Muscle of arm (tissue), 12 donors: ENCODE results near the gene C4orf50. TPM values are rescaled to one million over a fixed set of nuclear protein-coding genes. Genes with fewer than 3 reads are reported as not detected.
A peak's percentile ranks its signal among the peaks of the same experiment; 100 is the strongest.
"Not testable (repeated sequence)": the region's sequence is repeated elsewhere in the genome, so short reads cannot be mapped to it uniquely, and the experiment has no call there.

Source experiments
- DNase-seq: peaks from one replicate; pipeline ENCODE4 v3.0.0-alpha.2; 2013
- polyA plus RNA-seq, 12 donors: library from polyadenylated mRNA; unstranded; fragments of 120-200 nt; gene quantifications; one replicate each; pipeline ENCODE4 v1.2.1, GENCODE V29; 2013; ENCODE audit not compliant: insufficient read length in 12 of 12

Gene C4orf50
- polyA plus RNA-seq, 12 donors = 0.01 to 0.03 (median 0.01) TPM; not detected in 9

DNA sequence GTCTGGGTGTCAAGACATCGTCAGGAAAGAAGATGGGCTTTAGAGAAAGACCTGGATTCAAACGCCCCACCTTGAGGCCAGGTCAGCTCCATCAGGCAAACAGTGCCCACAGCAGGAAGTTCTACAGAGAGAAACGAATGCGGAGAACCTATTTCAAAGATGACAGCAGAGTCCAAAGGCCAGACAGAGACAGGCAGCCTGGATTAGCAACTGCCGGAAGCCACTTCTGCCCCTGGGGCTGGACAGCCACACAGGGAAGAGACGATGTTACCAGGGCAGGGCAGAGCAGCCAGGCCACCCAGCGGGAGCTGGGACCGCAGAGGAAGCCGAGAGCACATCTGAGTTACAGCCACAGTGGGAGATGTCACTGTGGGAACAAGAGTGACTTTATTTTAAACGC is 1.2 kb downstream of the C4orf50 start:
- no peak for DNase-seq

DNA sequence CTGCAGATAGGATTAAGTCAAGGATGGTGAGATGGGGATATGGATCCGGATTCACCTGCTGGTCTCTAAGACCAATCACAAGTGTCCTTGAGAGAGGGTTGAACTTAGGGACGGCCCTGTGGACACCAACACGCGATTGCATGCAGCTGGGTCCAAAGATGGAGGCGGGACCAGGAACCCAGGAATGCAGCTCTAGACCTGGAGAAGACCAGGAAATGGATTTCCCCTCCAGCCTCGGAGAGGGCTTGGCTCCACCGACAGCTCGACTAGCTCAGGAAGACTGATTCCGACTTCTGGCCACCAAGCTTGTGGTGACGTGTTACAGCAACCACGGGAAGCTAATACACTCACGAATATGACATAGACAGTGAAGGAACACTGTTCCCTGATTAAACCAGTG is 4.7 kb downstream of the C4orf50 start:
- DNase-seq = no peak

DNA sequence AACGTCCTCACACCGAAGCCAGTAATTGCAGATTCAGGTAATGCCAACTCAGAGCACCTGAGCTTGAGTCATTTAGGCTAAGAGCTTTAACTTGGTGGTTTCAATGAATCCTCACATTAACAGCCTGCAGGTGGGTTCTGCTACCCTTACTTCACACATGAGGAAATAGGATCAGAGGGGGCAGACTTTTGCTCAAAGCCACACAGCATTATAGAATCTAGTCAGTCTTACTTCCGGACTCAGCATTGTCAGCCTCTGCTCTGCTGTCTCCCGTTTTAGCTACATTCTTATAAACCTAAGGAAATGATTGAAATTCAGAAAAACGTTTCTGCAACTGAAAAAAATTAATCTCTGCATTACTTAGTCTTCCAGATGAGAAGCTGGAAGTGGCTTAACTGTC is 6.0 kb downstream of the C4orf50 start:
- no peak for DNase-seq

DNA sequence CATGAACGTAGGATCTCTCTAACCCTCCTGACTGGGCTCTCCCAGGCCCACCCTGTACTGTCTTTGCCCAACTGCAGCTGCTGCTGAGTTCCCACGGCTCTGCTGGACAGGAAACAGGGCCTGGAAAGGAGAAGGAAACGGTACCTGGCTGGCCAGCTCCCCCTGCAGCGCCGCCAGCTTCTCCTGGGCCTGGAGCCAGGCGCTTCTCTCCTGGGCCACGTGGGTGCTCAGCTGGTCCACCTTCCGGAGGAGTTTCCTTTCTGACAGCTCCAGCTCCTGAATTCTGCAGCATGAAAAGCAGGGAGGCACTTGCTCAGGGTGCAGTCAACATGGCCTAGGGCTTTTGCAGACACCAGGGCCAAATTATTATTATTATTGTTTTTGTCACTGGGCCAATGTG is 6.5 kb downstream of the C4orf50 start:
- peak; percentile 15 for DNase-seq

DNA sequence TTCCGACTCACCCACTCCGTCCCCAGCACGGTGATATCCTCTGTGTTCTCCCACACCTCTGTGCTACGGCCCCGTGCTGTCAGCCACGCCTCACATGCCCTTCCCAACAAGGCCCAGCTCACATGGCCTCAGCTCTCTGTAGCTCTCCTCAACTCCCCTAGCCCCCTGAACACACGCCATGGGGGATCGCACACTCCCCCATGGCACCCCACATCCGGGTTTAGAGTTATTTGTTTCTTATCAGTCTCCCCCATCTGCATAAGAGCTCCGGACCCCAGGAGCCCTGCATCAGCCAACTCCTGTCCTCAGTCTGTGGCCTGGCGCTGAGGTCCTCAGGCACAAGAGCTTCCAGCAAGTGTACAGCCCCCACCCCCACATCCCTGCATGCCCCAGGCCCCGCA is 7.0 kb downstream of the C4orf50 start:
- no peak for DNase-seq

DNA sequence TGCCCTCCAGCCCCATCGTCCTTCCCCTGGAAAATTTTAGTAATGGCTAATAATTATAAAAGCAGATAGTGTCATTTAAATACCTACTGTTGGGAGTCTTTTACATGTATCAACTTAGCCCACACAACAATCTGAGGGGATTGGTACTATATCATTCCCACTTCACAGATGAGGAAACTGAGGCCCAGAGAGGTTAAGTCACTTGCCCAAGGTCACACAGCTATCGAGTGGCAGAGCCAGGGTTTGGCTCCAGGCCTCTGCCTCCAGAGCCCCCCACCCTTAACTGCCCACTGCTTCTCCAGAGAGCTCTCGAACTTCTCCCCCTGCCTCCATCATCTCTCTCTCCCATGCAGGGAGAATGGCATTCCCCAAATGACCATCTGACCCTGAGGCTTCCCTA is 7.4 kb downstream of the C4orf50 start:
- DNase-seq = no peak

DNA sequence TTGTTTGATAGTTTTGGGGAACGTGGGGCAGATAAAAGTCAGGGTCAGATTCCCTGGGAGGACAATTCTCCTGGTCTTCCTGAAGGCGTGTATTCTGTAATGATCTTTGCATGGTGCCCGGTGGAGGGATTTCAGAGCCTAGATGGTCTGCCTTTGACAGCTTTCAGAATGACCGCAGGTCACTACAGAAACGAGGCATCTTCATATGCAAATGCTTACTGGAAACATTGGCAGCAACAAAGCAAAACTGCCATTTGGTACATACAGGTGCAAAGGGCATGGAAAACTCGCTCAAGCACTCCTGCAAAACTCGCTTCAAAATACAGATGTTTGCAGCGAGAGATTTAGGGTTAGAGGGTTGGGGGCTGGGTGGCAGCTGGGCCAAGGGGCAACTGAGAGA is 8.8 kb downstream of the C4orf50 start:
- no peak for DNase-seq

DNA sequence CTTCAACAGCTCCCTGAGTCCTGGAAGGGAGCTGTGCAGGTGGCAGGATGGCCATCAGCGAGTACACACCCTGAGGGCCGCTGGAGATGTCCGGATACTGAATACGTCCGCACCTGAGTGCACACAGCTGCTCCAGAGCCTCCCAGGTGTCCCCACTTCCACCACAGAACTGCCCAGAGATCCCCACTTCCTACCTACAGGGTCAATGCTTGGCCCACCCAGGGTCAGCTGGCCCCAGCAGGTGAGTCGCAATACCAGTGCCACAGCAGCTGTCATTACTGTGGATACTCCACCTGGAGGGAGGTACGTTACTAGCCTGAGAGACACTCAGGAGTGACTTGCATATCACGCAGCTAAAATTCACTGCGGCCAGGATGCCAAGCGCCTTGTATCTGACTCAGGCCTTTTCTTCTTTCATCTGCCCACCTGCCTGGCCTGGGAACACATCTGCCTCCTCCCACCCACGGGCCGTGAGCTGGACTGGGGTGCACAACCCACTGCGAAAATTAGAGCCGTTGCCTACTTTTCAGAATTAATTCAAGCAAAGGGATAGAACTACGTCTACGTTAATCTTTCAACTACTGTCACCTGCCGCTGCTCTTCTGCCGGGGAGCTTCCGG is 9.4 kb downstream of the C4orf50 start:
- no peak for DNase-seq

DNA sequence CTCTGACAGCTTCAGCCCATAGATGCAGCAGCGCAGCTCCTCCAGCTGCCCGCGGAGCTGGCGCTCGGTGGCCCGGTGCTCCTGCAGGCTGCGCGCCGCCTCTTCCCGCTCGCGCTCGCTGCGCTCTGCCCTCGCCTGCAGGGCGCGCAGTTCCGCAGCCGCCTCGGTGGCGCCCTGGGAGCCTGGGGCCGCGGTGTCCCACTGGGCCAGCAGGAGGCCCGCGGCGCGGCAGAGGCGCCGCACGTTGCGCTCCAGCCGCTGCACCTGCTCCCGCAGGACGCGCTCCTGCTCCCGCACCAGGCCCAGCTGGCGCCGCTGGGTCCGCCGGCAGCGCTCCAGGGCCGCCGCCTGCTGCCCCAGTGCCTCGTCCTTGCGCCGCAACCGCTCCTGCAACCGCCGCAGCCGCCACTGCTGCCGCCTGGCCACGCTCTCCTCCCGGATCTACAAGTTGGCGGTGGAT is 10.1 kb downstream of the C4orf50 start:
- no peak for DNase-seq

DNA sequence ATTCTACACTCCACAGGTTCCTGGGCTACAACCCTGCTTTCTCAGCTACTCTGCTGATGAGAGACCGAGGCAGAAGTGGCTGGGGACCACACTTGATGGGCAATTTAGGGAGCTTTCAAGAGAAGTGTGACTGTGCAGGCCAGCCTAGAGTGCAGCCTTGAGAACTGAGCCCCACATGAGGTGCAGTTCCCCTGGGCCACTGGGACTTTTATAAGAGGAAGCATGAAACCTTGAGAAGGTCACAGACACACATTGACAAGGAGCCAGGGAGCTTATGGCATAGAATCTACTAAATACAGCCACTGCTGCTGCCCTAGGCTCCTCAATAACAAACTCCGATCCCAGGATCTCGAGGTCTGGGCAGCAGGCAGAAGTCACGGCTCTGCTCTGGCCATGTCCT is 13.1 kb downstream of the C4orf50 start:
- DNase-seq = no peak

DNA sequence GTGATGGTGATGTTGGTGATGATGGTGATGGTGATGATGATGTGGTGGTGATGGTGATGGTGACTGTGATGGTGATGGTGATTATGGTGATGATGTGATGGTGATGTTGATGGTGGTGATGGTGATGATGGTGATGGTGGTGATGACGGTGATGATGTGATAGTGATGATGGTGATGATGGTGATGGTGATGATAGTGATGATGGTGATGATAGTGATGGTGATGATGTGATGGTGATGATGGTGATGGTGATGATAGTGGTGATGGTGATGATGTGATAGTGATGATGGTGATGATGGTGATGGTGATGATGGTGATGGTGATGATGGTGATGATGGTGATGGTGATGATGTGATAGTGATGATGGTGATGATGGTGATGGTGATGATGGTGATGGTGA is 14.7 kb downstream of the C4orf50 start:
- not testable (repeated sequence) for DNase-seq

DNA sequence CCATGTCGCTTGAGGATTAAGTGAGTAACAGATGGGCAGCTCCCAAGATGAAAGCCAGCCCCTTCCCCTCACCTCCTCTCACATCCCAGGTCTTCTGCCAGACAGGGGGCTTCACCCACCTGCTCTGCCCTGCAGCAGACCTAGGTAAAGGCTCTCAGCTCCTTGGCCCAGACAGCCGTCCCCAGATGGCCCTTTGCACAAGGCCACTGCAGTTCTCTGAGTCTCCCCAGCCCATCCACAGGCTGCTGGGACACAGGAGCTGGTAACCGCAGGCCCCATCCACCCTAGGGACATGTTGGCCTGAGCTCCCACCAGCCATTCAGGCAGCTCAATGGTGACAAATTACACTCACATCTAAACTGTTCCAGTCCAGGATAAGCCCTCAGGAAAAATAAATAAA is 15.3 kb downstream of the C4orf50 start:
- DNase-seq = no peak

DNA sequence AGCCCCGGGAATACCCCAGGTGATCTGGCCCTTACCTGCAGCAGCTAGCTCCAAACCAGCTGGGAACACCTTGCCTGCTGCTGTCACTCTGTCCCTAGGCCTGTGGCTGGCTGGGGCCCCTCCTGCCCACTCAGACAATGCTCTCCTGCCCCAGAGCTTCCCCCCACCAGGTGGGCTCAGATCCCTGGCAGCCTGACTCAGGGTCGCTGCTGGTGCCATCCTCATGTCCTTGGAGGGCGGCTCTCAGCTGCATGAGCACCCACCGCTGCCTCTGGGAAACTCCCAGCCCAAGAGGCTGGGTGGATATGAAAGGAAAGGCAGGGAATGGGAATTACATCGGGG is 15.8 kb downstream of the C4orf50 start:
- no peak for DNase-seq

DNA sequence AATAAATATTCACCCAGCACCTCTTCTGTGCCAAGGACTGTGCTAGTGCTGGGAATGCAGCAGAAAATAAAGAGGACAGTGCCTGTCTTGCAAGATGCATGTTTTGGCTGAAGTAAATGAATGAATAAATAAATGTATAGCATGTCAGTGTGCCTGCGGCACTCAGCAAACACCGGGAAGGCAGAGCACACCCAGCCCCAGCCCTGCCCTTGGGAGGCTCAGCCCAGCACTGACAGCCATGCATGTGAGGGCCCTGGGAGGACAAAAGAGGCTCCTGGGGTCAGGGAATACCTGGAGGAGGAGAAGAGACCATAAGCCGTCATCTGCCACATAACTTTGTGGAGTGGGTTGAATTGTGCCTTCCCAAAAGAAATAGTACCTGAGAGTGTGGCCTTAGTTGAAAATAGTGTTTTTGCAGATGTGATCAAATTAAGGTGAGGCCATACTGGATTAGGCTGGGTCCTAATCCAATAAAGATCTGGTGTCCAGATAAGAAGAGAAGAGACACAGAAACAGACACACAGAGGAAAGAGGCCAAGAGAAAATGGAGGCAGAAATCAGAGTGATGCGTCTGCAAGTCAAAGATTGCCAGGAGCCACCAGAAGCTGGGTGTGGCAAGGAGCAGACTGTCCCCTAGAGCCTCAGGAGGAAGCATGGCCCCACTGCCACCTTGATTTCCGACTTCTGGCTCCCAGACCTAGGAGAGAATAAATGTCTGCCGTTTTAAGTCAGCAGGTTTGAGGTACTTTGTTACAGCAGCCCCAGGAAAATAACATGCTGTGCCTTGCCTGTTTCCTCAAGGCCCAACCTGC is 16.3 kb downstream of the C4orf50 start:
- DNase-seq = no peak

DNA sequence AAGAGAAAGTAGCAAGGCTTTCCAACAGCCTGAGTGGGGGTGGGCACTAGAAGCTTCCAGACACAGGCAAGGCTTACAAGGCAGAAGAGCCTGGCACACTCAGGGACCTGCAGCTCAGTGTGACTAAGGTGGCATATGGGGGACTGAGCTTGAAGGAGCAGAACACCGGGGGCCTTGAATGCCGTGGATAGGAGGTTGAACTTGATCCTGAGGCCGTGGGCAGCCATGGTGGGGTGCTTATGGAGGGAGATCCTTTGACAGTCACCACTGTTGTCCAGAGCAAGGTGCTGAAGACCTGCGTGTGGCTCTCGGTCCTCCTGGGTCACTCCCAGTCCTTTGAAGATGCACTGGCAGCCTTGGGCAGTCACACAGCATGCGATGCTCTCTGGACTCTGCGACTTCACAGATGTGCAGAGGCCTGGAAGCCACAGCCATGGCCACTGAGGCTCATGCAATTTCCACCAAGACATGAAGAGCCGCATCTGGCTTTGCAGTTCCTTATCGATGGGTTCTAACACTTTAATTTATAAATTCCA is 18.3 kb downstream of the C4orf50 start:
- no peak for DNase-seq

DNA sequence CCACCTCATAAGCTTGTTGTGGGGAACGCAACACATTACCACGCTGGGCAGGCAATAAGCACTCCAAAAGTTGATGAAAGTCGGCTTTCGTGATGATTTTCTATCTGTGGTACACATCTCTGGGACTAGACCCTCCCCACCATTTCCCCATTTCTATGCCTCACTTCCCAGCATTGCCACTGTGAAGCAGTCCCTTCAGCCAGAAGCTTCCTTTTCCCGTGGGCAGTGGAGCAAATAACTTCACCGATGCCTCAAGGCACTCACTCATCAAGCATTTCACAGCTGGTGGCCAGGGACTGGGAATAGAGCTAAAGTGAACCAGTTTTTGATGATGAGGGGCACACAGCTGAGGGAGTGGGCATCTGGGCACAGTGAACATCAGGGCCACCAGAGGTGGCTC is 18.9 kb downstream of the C4orf50 start:
- DNase-seq = no peak

DNA sequence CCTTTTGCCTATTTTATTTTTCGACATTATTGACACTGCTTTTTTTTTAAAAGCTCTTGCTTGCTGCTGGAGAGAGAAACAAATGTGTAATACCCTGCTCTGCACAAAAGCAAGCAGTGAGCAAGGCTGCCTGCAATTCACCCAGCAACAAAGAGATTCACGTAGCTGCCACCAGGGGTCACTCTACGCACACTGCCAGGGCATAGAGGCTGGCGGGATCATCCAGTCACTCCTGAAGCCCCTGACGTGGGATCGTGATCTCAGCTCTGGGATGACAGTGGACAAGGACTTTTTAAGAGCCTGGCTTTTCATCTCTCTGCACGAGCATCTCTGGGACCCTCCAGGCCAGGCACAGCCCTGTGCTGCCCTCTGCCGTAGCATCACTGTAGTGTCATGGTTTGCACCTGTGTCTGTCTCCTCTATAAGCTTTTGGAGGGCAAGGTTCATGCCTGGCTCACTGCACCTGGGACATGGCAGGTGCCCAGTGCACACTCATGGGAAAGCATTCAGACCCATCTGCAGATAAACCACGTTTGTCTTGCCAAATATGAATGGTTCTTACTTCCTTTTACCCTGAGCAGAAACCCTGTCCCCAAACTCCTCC is 19.8 kb downstream of the C4orf50 start:
- peak; percentile 64 for DNase-seq

DNA sequence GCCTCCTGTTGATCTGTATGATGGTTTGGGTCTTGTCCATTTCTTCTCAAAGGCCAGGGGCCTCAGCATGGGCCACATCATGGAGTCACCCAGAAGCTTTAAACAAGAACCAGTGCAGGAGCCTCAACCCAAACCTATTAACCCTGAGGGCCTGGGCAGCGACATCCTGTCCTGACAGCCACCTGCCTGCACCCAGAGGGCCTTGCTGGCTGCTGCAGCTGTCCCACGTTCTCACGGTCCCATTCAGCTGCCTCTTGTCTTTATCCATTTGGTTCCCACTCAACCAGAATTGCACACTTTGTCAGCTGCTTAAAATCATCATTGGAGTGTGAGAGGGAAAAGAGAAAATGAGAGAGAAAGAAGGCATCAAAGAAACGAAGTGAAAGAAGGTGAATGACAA is 21.6 kb downstream of the C4orf50 start:
- DNase-seq = no peak

DNA sequence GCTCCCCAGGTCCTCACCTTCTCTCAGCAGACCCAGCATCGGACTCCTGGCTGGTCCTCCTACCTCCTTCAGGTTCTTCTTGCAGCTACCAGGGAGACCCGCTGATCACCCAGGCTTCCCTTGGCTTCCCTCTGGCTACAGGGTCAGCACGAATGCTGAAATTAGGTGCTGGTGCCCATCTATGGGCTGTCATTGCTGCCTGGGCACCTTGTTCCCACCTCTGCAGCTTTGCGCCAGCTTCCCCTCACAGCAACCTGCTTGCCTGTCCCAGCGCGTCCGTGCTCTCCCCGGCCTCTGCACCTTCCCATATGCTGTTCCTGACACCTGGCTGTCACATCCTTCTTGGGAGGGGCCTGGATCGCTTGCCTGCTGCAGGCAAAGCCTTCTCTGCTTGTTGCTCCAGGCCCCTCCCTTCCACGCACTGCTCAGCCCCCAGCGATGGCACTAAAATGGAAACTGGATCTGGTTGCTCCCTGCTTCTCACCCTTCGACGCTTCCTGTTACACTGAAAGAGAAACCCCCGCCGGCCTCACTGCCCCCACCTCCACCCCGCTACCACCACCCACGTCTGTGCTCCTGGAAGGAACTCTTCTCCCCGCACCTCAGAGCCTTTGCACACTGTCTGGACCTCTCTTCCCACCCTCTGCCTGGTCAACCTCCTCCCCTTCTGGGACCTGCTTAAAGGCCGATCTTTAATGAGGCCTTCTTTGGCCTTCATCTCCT is 22.2 kb downstream of the C4orf50 start:
- no peak for DNase-seq

DNA sequence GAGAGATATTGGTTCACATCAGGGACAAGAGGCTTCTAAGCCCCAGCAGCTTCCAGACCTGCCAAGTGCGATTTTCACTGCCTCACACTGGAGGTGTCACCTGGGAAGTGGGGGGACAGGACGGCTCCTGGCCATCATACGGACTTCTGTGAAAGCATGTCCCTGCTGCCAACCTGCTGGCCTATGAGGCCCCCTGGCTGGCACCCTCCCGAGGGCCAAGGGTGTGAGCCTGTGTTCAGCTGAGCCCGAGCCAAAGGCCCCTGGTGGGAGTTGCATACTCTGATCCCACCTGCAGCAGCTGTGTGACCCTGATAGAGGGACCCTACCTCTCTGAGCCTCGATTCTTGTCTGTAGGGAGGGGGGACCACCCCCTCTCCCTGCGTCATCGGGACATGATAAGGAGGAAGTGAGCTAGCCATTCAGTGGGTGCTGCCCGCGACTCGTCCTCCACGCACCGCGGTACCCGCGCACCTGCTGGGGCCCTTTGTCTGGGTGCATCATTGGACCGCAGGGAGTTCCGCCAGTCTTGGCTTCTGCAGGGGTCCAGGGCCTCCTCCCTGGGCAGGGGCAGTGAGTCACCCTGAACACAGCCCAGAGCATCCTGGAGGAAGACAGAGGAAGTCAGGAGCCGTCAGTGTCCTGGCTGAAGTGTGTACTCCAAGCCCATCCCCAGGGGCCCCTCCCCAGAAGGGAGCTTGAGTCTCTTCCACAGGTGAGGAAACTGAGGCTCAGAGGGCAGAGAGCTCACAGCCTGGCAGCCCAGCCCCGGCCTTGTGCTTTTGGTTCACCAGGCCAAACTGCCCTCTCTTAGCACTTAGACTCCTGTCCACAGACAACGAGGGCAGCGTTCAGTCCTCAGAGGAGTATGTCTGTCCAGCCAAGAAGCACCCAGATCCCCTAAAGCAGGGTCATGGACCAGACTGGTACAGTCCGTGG is 24.1 kb downstream of the C4orf50 start:
- DNase-seq = no peak

DNA sequence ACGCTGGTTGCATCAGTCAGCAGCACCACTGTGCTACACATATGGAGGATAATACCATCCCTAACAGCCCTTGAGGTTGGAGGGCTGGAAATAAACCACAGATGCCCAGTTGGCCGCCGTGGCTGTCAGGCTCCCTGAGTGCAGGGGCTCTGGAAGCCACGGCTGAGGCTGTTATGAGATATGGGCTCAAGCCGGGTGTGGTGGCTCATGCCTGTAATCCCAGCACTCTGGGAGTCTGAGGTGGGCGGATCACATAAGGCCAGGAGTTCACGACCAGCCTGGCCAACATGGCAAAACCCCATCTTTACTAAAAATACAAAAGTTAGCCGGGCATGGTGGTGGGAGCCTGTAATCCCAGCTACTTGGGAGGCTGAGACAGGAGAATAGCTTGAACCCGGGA is 24.9 kb downstream of the C4orf50 start:
- DNase-seq = not testable (repeated sequence)
